HG03039 (cell line): ENCODE data around the gene PARP1.

Source experiments
- ATAC-seq: cut with Tn5 transposase; IDR thresholded peaks from one replicate; pipeline ENCODE4 v1.9.1; 2021; ENCODE audit warnings: mild to moderate bottlenecking, moderate library complexity; ENCODE audit not compliant: unreplicated experiment

Gene PARP1

GRCh38 chr1:226318471-226318870 lies 89.4 kb downstream of the PARP1 start:
- ATAC-seq, result no peak

- no peak for ATAC-seq
Measured at GRCh38 chr1:226314055-226314454, 93.8 kb downstream of the PARP1 start.

GRCh38 chr1:226312065-226312464 lies 95.8 kb downstream of the PARP1 start:
- ATAC-seq, result no peak

GRCh38 chr1:226311376-226311775 lies 96.5 kb downstream of the PARP1 start:
- no peak for ATAC-seq
